HCT116 (cell line): Measurements from ENCODE around the gene TLN1. TPM values are rescaled to one million over a fixed set of nuclear protein-coding genes. Genes with fewer than 3 reads are reported as not detected.

Source experiments
- ATAC-seq: fragments of 200-7000 bp; cut with Tn5 transposase; 2 replicates; pipeline ENCODE4 v1.9.1; 2020; ENCODE audit warnings: mild to moderate bottlenecking, moderate library complexity
- BruUV-seq: library from RNA; stranded (reverse); fragments of 400-500 nt; replicated peaks from 2 replicates; lab custom pipeline; 2021; lab: Mats Ljungman, UMichigan
- CTCF ChIA-PET: fragments of 300-600 bp; sonication (Branson Sonifier 250); formaldehyde crosslinking; loops from one replicate; lab custom pipeline; 2021; ENCODE audit warnings: antibody characterized with exemption; lab: Charles Lee
- POLR2A ChIA-PET: fragments of 300-600, 350-600 bp; sonication (Branson Sonifier 250); formaldehyde crosslinking; loops from one replicate; lab custom pipeline; 2021; ENCODE audit warnings: antibody characterized with exemption; lab: Charles Lee
- RAD21 ChIA-PET, 2 experiments: fragments of 300-600 bp; sonication (Branson Sonifier 250); formaldehyde crosslinking; loops; one replicate each; lab custom pipeline; 2023; ENCODE audit warnings: low total read pairs in 2 of 2; ENCODE audit not compliant: uncharacterized antibody in 2 of 2, unreplicated experiment in 2 of 2, low non-redundant PET in 1 of 2; lab: Charles Lee
- DNase-seq: peaks from one replicate; pipeline ENCODE4 v3.0.0-alpha.2; 2010; ENCODE audit warnings: low read depth, low spot score
- H2AFZ ChIP-seq: fragments of 200-600 bp; shearing (Covaris generic), sonication (generic); 2 replicates; pipeline ENCODE4 v1.6.1; 2017; ENCODE audit warnings: low read depth, mixed run types, mixed read lengths, antibody characterized with exemption, low read length; ENCODE audit not compliant: poor library complexity, severe bottlenecking
- H3K27ac ChIP-seq: 2 replicates; pipeline ENCODE4 v1.5.1; 2012; ENCODE audit warnings: low read depth, low read length
- H3K27me3 ChIP-seq: fragments of 200-600 bp; sonication (generic); 2 replicates; pipeline ENCODE4 v1.6.1; 2016; ENCODE audit warnings: mixed run types, low read length, mixed read lengths; ENCODE audit not compliant: insufficient read depth
- H3K36me3 ChIP-seq, 2 experiments: fragments of 200-500 bp in 1 of 2; fragments of 200-600 bp in 1 of 2; sonication (Bioruptor generic) in 1 of 2; sonication (generic) in 1 of 2; 2 replicates each; pipeline versions ENCODE4 v1.5.1 to v1.6.1; 2014 to 2016; ENCODE audit warnings: low read length in 2 of 2, inconsistent platforms in 1 of 2, mixed read lengths in 1 of 2, mixed run types in 1 of 2; ENCODE audit not compliant: insufficient read depth in 2 of 2, control insufficient read depth in 1 of 2
- H3K4me1 ChIP-seq, 2 experiments: fragments of 200-600 bp in 1 of 2; sonication (generic) in 1 of 2; 2 replicates each; pipeline versions ENCODE4 v1.5.1 to v1.6.1; 2012 to 2017; ENCODE audit warnings: low read length in 2 of 2, inconsistent platforms in 1 of 2, mild to moderate bottlenecking in 1 of 2, mixed read lengths in 1 of 2, mixed run types in 1 of 2, moderate library complexity in 1 of 2; ENCODE audit not compliant: insufficient read depth in 2 of 2, control insufficient read depth in 1 of 2
- H3K4me2 ChIP-seq: fragments of 200-600 bp; sonication (generic); 2 replicates; pipeline ENCODE4 v1.6.1; 2017; ENCODE audit warnings: mixed run types, low read length, mixed read lengths
- H3K4me3 ChIP-seq, 2 experiments: fragments of 200-600 bp in 1 of 2; sonication (generic) in 1 of 2; replicated peaks in 1 of 2; 2 replicates each; pipeline ENCODE4 v1.5.1; 2011 to 2016; ENCODE audit warnings: low read length in 2 of 2, control low read depth in 1 of 2, low read depth in 1 of 2, mild to moderate bottlenecking in 1 of 2, mixed read lengths in 1 of 2, mixed run types in 1 of 2
- H3K79me2 ChIP-seq: fragments of 200-600 bp; sonication (generic); 2 replicates; pipeline ENCODE4 v1.6.1; 2017; ENCODE audit warnings: mild to moderate bottlenecking, mixed run types, low read length, moderate library complexity, mixed read lengths; ENCODE audit not compliant: insufficient read depth
- H3K9ac ChIP-seq: fragments of 200-600 bp; sonication (generic); 2 replicates; pipeline ENCODE4 v1.6.1; 2016; ENCODE audit warnings: low read length, mixed read lengths
- H3K9me2 ChIP-seq: fragments of 200-600 bp; sonication (generic), shearing (Covaris generic); 2 replicates; pipeline ENCODE4 v1.6.1; 2017; ENCODE audit warnings: mixed run types, mild to moderate bottlenecking, moderate library complexity; ENCODE audit not compliant: insufficient read depth
- H3K9me3 ChIP-seq, 2 experiments: fragments of 200-500 bp in 1 of 2; fragments of 200-600 bp in 1 of 2; sonication (Bioruptor generic) in 1 of 2; sonication (generic) in 1 of 2; 2 replicates each; pipeline ENCODE4 v1.6.1; 2014 to 2017; ENCODE audit warnings: low read length in 2 of 2, mixed read lengths in 2 of 2, inconsistent platforms in 1 of 2, low read depth in 1 of 2, mild to moderate bottlenecking in 1 of 2, mixed run types in 1 of 2, moderate library complexity in 1 of 2; ENCODE audit not compliant: control insufficient read depth in 1 of 2, insufficient read depth in 1 of 2
- H4K20me1 ChIP-seq: fragments of 200-600 bp; sonication (generic), shearing (Covaris generic); 2 replicates; pipeline ENCODE4 v1.6.1; 2017; ENCODE audit warnings: mixed run types, mild to moderate bottlenecking, moderate library complexity; ENCODE audit not compliant: insufficient read depth
- CBX3 ChIP-seq: IDR thresholded peaks from 2 replicates; pipeline ENCODE4 v1.6.1; 2012; ENCODE audit warnings: low read depth
- CEBPB ChIP-seq: IDR thresholded peaks from 2 replicates; pipeline ENCODE4 v1.6.1; 2012; ENCODE audit warnings: low read depth
- EGR1 ChIP-seq: IDR thresholded peaks from 2 replicates; pipeline ENCODE4 v1.6.1; 2012; ENCODE audit warnings: low read depth
- ELF1 ChIP-seq: IDR thresholded peaks from 2 replicates; pipeline ENCODE4 v1.6.1; 2012; ENCODE audit warnings: low read depth, borderline replicate concordance
- EZH2 ChIP-seq: fragments of 200-600 bp; sonication (generic); IDR thresholded peaks from 2 replicates; pipeline ENCODE4 v1.6.1; 2017; ENCODE audit warnings: antibody characterized with exemption, mixed run types
- EZH2phosphoT487 ChIP-seq: fragments of 200-600 bp; IDR thresholded peaks from 2 replicates; pipeline ENCODE4 v1.6.1; 2018; ENCODE audit warnings: antibody characterized with exemption, borderline replicate concordance
- JUND ChIP-seq: IDR thresholded peaks from 2 replicates; pipeline ENCODE4 v1.6.1; 2012
- POLR2AphosphoS5 ChIP-seq: IDR thresholded peaks from 2 replicates; pipeline ENCODE4 v1.6.1; 2011; ENCODE audit warnings: mild to moderate bottlenecking, low read depth, low read length, moderate library complexity
- SRF ChIP-seq: IDR thresholded peaks from 2 replicates; pipeline ENCODE4 v1.6.1; 2012; ENCODE audit warnings: low read depth
- TCF7L2 ChIP-seq: IDR thresholded peaks from 2 replicates; pipeline ENCODE4 v1.7.0; 2011; ENCODE audit warnings: borderline replicate concordance, inconsistent platforms; ENCODE audit not compliant: insufficient read depth, insufficient read length; ENCODE audit errors: extremely low read depth
- ZFX ChIP-seq: fragments of 450-650 bp; IDR thresholded peaks from 2 replicates; pipeline ENCODE4 v1.6.1; 2017
- ZNF274 ChIP-seq: fragments of 200-500 bp; sonication (Bioruptor generic); IDR thresholded peaks from 2 replicates; pipeline ENCODE4 v1.6.1; 2014; ENCODE audit warnings: mild to moderate bottlenecking, low read depth, low read length, inconsistent platforms
- intact Hi-C: fragments of 100-400 bp; cut with micrococcal nuclease; formaldehyde crosslinking; loops from 2 replicates; pipeline ENCODE4 v1.10.0; 2022
- total RNA-seq: library from RNA; stranded (reverse); gene quantifications from one replicate; pipeline ENCODE4 v1.2.1, GENCODE V29; 2021; ENCODE audit not compliant: unreplicated experiment
- TF ChIP-seq, protein P1 (sequence below): IDR thresholded peaks from 2 replicates; pipeline ENCODE4 v1.6.1; 2012
- TF ChIP-seq, protein P2 (sequence below): IDR thresholded peaks from 2 replicates; pipeline ENCODE4 v1.6.1; 2012; ENCODE audit warnings: low read depth
- TF ChIP-seq, protein P3 (sequence below): IDR thresholded peaks from 2 replicates; pipeline ENCODE4 v1.6.1; 2012

Gene TLN1
- total RNA-seq, 1 experiment from 2014 or later = 144 TPM

DNA sequence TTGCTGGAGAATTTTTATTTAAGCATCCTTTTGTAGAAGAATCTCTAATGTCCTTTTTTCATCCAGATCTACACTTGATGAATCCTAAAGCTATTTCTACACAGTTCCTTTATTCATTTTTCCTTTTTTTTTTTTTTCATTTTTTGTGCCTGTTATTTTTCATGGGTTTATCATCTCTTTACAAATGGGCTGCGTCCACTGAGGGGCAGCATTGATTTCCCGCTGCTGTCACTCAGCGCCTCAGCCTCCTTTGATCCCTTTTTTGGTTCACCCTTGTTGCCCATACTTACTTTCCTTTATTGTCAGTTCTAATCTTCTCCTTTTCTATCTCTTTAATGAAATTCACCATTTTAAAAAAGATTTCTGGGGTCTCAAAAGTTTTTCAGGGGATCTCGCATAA, 27.8 kb upstream of the TLN1 start:
- DNase-seq (no peak), ATAC-seq (no peak)
- H3K27ac ChIP-seq = no peak overlapping the region
- intact Hi-C loops = no loop called here
- H4K20me1 ChIP-seq = no peaks in the 10 kb centered on the region
- no TSS peak for BruUV-seq
- H2AFZ ChIP-seq = no peak overlapping the region
- no peak overlapping the region for H3K4me2 ChIP-seq
- H3K79me2 ChIP-seq = peaks cover 48% of the 10 kb centered on the region
- ChIA-PET CTCF (interaction anchor here (1.0 kb wide), 1 partner anchor 99 kb away, joined by 3 read pairs; no protein-coding TSS in a partner anchor), POLR2A (interaction anchor here (2.1 kb wide), 1 partner anchor 10 kb away, joined by 5 read pairs; the partner anchor contains the start of genes GBA2 and RGP1), RAD21 (no interaction called here)
- no peak overlapping the region for H3K4me3 ChIP-seq
- TF ChIP-seq ZNF274 (no peak), TCF7L2 (peak; percentile 46)
- no peak overlapping the region for H3K9ac ChIP-seq
- peaks cover 10 to 25% of the 10 kb centered on the region in 2 experiments; a peak in 3 of 4 replicates for H3K4me1 ChIP-seq
- H3K36me3 ChIP-seq = no peaks in the 10 kb centered on the region
- no peaks in the 10 kb centered on the region for H3K9me2 ChIP-seq
- no peaks in the 10 kb centered on the region for H3K27me3 ChIP-seq
- no peaks in the 10 kb centered on the region for H3K9me3 ChIP-seq

GRCh38 chr9:35758475-35759050, 26.6 kb upstream of the TLN1 start:
- peak overlapping the region; percentile 89; the same call in 1 of the 2 replicates for H3K9ac ChIP-seq
- ChIA-PET RAD21 (no interaction called here), CTCF (no interaction called here), POLR2A (interaction anchor here (2.1 kb wide), 1 partner anchor 9 kb away, joined by 5 read pairs; the partner anchor contains the start of genes GBA2 and RGP1)
- DNase-seq (no peak), ATAC-seq (no peak)
- no peak overlapping the region for H3K4me3 ChIP-seq
- no peaks in the 10 kb centered on the region for H3K9me2 ChIP-seq
- no TSS peak for BruUV-seq
- no peaks in the 10 kb centered on the region for H3K27me3 ChIP-seq
- no peaks in the 10 kb centered on the region for H3K9me3 ChIP-seq
- H3K27ac ChIP-seq = no peak overlapping the region
- intact Hi-C loops = no loop called here
- H3K79me2 ChIP-seq = peaks cover 48% of the 10 kb centered on the region
- no peaks in the 10 kb centered on the region for H4K20me1 ChIP-seq
- peaks cover 10 to 25% of the 10 kb centered on the region in 2 experiments; a peak in 3 of 4 replicates for H3K4me1 ChIP-seq
- H3K36me3 ChIP-seq = peaks cover 0 to 3% of the 10 kb centered on the region in 2 experiments; a peak in 1 of 4 replicates
- no peak overlapping the region for H2AFZ ChIP-seq
- peak overlapping the region; percentile 81 for H3K4me2 ChIP-seq
- no peak for TF ChIP-seq JUND
- TF ChIP-seq EZH2 = no peak
- no peak for TF ChIP-seq ELF1
- TF ChIP-seq SRF = no peak
- TF ChIP-seq POLR2AphosphoS5 = no peak
- TF ChIP-seq EZH2phosphoT487 = no peak
- TF ChIP-seq, protein P1, sequence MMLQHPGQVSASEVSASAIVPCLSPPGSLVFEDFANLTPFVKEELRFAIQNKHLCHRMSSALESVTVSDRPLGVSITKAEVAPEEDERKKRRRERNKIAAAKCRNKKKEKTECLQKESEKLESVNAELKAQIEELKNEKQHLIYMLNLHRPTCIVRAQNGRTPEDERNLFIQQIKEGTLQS = no peak
- TF ChIP-seq CBX3 = no peak
- no peak for TF ChIP-seq CEBPB
- TF ChIP-seq, protein P2, sequence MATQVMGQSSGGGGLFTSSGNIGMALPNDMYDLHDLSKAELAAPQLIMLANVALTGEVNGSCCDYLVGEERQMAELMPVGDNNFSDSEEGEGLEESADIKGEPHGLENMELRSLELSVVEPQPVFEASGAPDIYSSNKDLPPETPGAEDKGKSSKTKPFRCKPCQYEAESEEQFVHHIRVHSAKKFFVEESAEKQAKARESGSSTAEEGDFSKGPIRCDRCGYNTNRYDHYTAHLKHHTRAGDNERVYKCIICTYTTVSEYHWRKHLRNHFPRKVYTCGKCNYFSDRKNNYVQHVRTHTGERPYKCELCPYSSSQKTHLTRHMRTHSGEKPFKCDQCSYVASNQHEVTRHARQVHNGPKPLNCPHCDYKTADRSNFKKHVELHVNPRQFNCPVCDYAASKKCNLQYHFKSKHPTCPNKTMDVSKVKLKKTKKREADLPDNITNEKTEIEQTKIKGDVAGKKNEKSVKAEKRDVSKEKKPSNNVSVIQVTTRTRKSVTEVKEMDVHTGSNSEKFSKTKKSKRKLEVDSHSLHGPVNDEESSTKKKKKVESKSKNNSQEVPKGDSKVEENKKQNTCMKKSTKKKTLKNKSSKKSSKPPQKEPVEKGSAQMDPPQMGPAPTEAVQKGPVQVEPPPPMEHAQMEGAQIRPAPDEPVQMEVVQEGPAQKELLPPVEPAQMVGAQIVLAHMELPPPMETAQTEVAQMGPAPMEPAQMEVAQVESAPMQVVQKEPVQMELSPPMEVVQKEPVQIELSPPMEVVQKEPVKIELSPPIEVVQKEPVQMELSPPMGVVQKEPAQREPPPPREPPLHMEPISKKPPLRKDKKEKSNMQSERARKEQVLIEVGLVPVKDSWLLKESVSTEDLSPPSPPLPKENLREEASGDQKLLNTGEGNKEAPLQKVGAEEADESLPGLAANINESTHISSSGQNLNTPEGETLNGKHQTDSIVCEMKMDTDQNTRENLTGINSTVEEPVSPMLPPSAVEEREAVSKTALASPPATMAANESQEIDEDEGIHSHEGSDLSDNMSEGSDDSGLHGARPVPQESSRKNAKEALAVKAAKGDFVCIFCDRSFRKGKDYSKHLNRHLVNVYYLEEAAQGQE = no peak
- no peak for TF ChIP-seq ZFX
- TF ChIP-seq, protein P3, sequence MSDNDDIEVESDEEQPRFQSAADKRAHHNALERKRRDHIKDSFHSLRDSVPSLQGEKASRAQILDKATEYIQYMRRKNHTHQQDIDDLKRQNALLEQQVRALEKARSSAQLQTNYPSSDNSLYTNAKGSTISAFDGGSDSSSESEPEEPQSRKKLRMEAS = no peak
- TF ChIP-seq EGR1 = no peak
